ENCODE results near the gene FDPS. TPM values are rescaled to one million over a fixed set of nuclear protein-coding genes. Genes with fewer than 3 reads are reported as not detected.
A peak's percentile ranks its signal among the peaks of the same experiment; 100 is the strongest.

FDPS gene
- total RNA-seq, 1 experiment from 2014 or later = 449 TPM

DNA sequence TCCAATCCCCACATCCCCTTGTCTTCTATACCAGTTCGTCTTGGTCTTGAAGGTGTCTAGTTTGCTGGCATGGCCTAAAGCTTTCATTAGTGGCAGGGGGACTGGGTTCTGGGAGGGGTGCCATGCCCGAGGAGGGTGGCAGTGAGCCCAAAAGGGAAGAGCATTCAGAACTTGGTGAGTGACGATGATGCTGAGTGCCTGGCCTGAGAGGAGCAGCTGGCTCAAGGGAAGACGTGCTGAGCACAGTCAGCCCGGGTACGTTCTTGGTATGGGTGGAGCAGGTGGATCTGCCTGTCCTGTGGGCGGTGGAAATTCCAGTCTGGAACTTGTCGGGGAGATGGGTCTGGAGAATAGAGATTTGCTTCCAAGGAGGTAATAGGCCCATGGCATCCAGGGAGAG lies 4.6 kb downstream of the FDPS start:
- H3K4me1 ChIP-seq (ENCODE audit: insufficient read depth, low read length, poor library complexity, severe bottlenecking) = peaks cover 13% of the 10 kb centered on the region
- ChIA-PET POLR2A (ENCODE audit: low non-redundant PET) (no interaction called here), CTCF (interaction anchor here (0.6 kb wide), 1 partner anchor 64 kb away, joined by 3 read pairs; no protein-coding TSS in a partner anchor)
- H3K27ac ChIP-seq (ENCODE audit: low read depth, low read length, poor library complexity, severe bottlenecking) = no peak overlapping the region
- no peaks in the 10 kb centered on the region for H3K27me3 ChIP-seq (replicated peaks; ENCODE audit: insufficient read depth, low read depth, low read length, poor library complexity)
- BruUV-seq (replicated peaks) = no TSS peak
- TF ChIP-seq, protein P1, sequence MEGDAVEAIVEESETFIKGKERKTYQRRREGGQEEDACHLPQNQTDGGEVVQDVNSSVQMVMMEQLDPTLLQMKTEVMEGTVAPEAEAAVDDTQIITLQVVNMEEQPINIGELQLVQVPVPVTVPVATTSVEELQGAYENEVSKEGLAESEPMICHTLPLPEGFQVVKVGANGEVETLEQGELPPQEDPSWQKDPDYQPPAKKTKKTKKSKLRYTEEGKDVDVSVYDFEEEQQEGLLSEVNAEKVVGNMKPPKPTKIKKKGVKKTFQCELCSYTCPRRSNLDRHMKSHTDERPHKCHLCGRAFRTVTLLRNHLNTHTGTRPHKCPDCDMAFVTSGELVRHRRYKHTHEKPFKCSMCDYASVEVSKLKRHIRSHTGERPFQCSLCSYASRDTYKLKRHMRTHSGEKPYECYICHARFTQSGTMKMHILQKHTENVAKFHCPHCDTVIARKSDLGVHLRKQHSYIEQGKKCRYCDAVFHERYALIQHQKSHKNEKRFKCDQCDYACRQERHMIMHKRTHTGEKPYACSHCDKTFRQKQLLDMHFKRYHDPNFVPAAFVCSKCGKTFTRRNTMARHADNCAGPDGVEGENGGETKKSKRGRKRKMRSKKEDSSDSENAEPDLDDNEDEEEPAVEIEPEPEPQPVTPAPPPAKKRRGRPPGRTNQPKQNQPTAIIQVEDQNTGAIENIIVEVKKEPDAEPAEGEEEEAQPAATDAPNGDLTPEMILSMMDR (conservative IDR thresholded peaks at IDR 0.05; ENCODE audit: low read depth, low read length) = no peak
- TF ChIP-seq EZH2 (IDR thresholded peaks at IDR 0.05; ENCODE audit: borderline replicate concordance, low read depth, low read length, poor library complexity, severe bottlenecking) = no peak
- DNase-seq (ENCODE audit: low spot score) = no peak
- peaks cover 66% of the 10 kb centered on the region for H3K36me3 ChIP-seq (ENCODE audit: insufficient read depth, low read length, poor library complexity, severe bottlenecking)
- no peaks in the 10 kb centered on the region for H3K9me3 ChIP-seq (ENCODE audit: low read depth, low read length, poor library complexity, severe bottlenecking)
- H3K4me3 ChIP-seq (ENCODE audit: low read depth, low read length, poor library complexity, severe bottlenecking) = no peak overlapping the region
- intact Hi-C loops (cut with micrococcal nuclease; ENCODE audit: unreplicated experiment) = no loop called here

DNA sequence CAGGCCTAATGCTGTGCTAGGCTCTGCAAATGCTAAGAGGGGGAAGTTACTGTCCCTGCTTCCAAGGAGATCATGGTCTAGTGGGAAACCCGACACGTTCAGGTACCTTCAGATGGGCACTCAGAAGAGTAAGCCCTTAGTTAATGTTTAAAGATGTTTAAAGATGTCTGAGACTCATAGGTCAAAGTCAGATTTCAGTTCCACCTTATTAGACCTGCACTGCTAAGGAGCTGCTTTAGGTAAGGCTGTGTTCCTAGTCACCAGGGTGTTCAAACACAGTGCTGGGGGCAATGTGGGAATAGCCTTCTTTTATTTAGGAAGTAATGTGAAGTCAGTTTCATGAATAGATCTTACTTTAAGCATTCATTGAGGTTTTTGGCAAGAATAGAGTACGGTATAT lies 8.3 kb downstream of the FDPS start:
- Histone ChIP-seq H3K27me3 (replicated peaks; ENCODE audit: insufficient read depth, low read depth, low read length, poor library complexity) (no peaks in the 10 kb centered on the region), H3K36me3 (ENCODE audit: insufficient read depth, low read length, poor library complexity, severe bottlenecking) (peaks cover 74% of the 10 kb centered on the region), H3K9me3 (ENCODE audit: low read depth, low read length, poor library complexity, severe bottlenecking) (no peaks in the 10 kb centered on the region), H3K4me3 (ENCODE audit: low read depth, low read length, poor library complexity, severe bottlenecking) (no peak overlapping the region), H3K27ac (ENCODE audit: low read depth, low read length, poor library complexity, severe bottlenecking) (peak overlapping the region; percentile 0), H3K4me1 (ENCODE audit: insufficient read depth, low read length, poor library complexity, severe bottlenecking) (peaks cover 16% of the 10 kb centered on the region)
- BruUV-seq (replicated peaks) = TSS peak; percentile 7
- DNase-seq (ENCODE audit: low spot score) = no peak
- no peak for TF ChIP-seq EZH2 (IDR thresholded peaks at IDR 0.05; ENCODE audit: borderline replicate concordance, low read depth, low read length, poor library complexity, severe bottlenecking)
- ChIA-PET POLR2A (ENCODE audit: low non-redundant PET) (interaction anchor here (0.8 kb wide), 1 partner anchor 10 kb away, joined by 3 read pairs; no protein-coding TSS in a partner anchor), CTCF (no interaction called here)
- intact Hi-C loops (cut with micrococcal nuclease; ENCODE audit: unreplicated experiment) = no loop called here

DNA sequence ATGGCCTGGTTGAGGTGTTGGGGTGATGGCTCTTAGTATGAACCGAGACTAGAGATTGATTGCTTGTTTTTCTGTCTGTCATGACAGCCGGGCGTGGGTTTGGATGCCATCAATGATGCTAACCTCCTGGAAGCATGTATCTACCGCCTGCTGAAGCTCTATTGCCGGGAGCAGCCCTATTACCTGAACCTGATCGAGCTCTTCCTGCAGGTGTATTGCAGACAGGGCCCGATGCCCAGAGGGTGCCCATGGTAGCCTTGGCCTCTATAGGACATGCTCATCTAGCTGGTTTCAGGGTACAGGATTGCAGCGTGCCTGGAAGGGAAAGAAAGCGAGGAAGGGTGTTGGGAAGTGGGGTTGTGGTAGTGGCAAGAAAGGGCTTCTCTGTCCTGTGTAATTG lies 9.4 kb downstream of the FDPS start:
- Histone ChIP-seq H3K4me3 (ENCODE audit: low read depth, low read length, poor library complexity, severe bottlenecking) (no peak overlapping the region), H3K9me3 (ENCODE audit: low read depth, low read length, poor library complexity, severe bottlenecking) (no peaks in the 10 kb centered on the region), H3K4me1 (ENCODE audit: insufficient read depth, low read length, poor library complexity, severe bottlenecking) (peaks cover 21% of the 10 kb centered on the region), H3K27me3 (replicated peaks; ENCODE audit: insufficient read depth, low read depth, low read length, poor library complexity) (no peaks in the 10 kb centered on the region), H3K27ac (ENCODE audit: low read depth, low read length, poor library complexity, severe bottlenecking) (peak overlapping the region; percentile 53), H3K36me3 (ENCODE audit: insufficient read depth, low read length, poor library complexity, severe bottlenecking) (peaks cover 63% of the 10 kb centered on the region)
- no TSS peak for BruUV-seq (replicated peaks)
- ChIA-PET CTCF (no interaction called here), POLR2A (ENCODE audit: low non-redundant PET) (no interaction called here)
- no peak for DNase-seq (ENCODE audit: low spot score)
- intact Hi-C loops (cut with micrococcal nuclease; ENCODE audit: unreplicated experiment) = no loop called here
- TF ChIP-seq, protein P1 (conservative IDR thresholded peaks at IDR 0.05; ENCODE audit: low read depth, low read length) = no peak
- no peak for TF ChIP-seq EZH2 (IDR thresholded peaks at IDR 0.05; ENCODE audit: borderline replicate concordance, low read depth, low read length, poor library complexity, severe bottlenecking)

DNA sequence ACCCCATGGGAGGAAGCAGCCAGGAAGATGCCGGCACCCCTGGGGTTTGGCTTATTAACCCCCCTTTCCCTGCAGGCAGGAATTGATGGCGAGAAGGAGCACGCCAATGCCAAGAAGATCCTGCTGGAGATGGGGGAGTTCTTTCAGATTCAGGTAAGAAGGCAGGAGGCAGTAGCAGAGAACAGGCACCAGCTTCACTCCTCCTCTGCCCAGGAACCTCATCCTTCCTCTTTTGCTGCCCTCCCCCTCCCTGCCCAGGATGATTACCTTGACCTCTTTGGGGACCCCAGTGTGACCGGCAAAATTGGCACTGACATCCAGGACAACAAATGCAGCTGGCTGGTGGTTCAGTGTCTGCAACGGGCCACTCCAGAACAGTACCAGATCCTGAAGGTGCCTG lies 10.9 kb downstream of the FDPS start:
- BruUV-seq (replicated peaks) = no TSS peak
- CTCF ChIA-PET = no interaction called here
- no peak for DNase-seq (ENCODE audit: low spot score)
- POLR2A ChIA-PET (ENCODE audit: low non-redundant PET) = no interaction called here
- H3K9me3 ChIP-seq (ENCODE audit: low read depth, low read length, poor library complexity, severe bottlenecking) = no peaks in the 10 kb centered on the region
- peaks cover 21% of the 10 kb centered on the region for H3K4me1 ChIP-seq (ENCODE audit: insufficient read depth, low read length, poor library complexity, severe bottlenecking)
- intact Hi-C loops (cut with micrococcal nuclease; ENCODE audit: unreplicated experiment) = no loop called here
- no peaks in the 10 kb centered on the region for H3K27me3 ChIP-seq (replicated peaks; ENCODE audit: insufficient read depth, low read depth, low read length, poor library complexity)
- no peak overlapping the region for H3K4me3 ChIP-seq (ENCODE audit: low read depth, low read length, poor library complexity, severe bottlenecking)
- TF ChIP-seq, protein P1 (conservative IDR thresholded peaks at IDR 0.05; ENCODE audit: low read depth, low read length) = no peak
- H3K27ac ChIP-seq (ENCODE audit: low read depth, low read length, poor library complexity, severe bottlenecking) = peak overlapping the region; percentile 53
- peaks cover 49% of the 10 kb centered on the region for H3K36me3 ChIP-seq (ENCODE audit: insufficient read depth, low read length, poor library complexity, severe bottlenecking)
